Activated naive CD8-positive, alpha-beta T cell treated with anti-CD3 and anti-CD28 coated beads for 36 hours (primary cell): ENCODE measurements around the gene SRCAP. TPM values are rescaled to one million over a fixed set of nuclear protein-coding genes. Genes with fewer than 3 reads are reported as not detected.

ENCODE experiments used
- DNase-seq: peaks from one replicate; pipeline ENCODE4 v3.0.0; 2021
- H3K27ac Mint-ChIP-seq: one replicate; pipeline ENCODE4 v1.8.0; 2022; ENCODE audit warnings: mild to moderate bottlenecking, moderate library complexity, mixed read lengths
- H3K27me3 Mint-ChIP-seq: one replicate; pipeline ENCODE4 v1.8.0; 2022; ENCODE audit warnings: mild to moderate bottlenecking, mixed read lengths
- H3K36me3 Mint-ChIP-seq: one replicate; pipeline ENCODE4 v1.8.0; 2021; ENCODE audit warnings: mild to moderate bottlenecking, mixed read lengths
- H3K4me1 Mint-ChIP-seq: one replicate; pipeline ENCODE4 v1.8.0; 2021; ENCODE audit warnings: mixed read lengths
- H3K4me3 Mint-ChIP-seq: one replicate; pipeline ENCODE4 v1.8.0; 2022; ENCODE audit warnings: mild to moderate bottlenecking, moderate library complexity, mixed read lengths
- H3K9me3 Mint-ChIP-seq: one replicate; pipeline ENCODE4 v1.8.0; 2022; ENCODE audit warnings: mixed read lengths
- total RNA-seq, 2 experiments: library from RNA; stranded (reverse); gene quantifications; one replicate each; pipeline ENCODE4 v1.2.3, GENCODE V29; 2021

Gene SRCAP
- total RNA-seq, 2 experiments from 2014 or later = 66.1 to 72.6 TPM

- no peak overlapping the region for H3K27ac Mint-ChIP-seq
- peaks cover 7% of the 10 kb centered on the region for H3K4me1 Mint-ChIP-seq
- H3K9me3 Mint-ChIP-seq = no peaks in the 10 kb centered on the region
- peaks cover 37% of the 10 kb centered on the region for H3K36me3 Mint-ChIP-seq
- no peak for DNase-seq
- H3K4me3 Mint-ChIP-seq = no peak overlapping the region
- no peaks in the 10 kb centered on the region for H3K27me3 Mint-ChIP-seq
These were observed 29.4 kb downstream of the SRCAP start for GRCh38 chr16:30728321-30728720.

- H3K27me3 Mint-ChIP-seq = no peaks in the 10 kb centered on the region
- no peak for DNase-seq
- H3K27ac Mint-ChIP-seq = no peak overlapping the region
- H3K36me3 Mint-ChIP-seq = peaks cover 29% of the 10 kb centered on the region
- peaks cover 7% of the 10 kb centered on the region for H3K4me1 Mint-ChIP-seq
- no peaks in the 10 kb centered on the region for H3K9me3 Mint-ChIP-seq
- H3K4me3 Mint-ChIP-seq = no peak overlapping the region
These were observed 30.1 kb downstream of the SRCAP start for GRCh38 chr16:30728899-30729672.

GRCh38 chr16:30731411-30731810 lies 32.4 kb downstream of the SRCAP start:
- H3K27ac Mint-ChIP-seq = no peak overlapping the region
- no peak for DNase-seq
- H3K27me3 Mint-ChIP-seq = no peaks in the 10 kb centered on the region
- H3K36me3 Mint-ChIP-seq = peaks cover 24% of the 10 kb centered on the region
- no peak overlapping the region for H3K4me3 Mint-ChIP-seq
- H3K9me3 Mint-ChIP-seq = no peaks in the 10 kb centered on the region
- H3K4me1 Mint-ChIP-seq = peaks cover 4% of the 10 kb centered on the region

DNA sequence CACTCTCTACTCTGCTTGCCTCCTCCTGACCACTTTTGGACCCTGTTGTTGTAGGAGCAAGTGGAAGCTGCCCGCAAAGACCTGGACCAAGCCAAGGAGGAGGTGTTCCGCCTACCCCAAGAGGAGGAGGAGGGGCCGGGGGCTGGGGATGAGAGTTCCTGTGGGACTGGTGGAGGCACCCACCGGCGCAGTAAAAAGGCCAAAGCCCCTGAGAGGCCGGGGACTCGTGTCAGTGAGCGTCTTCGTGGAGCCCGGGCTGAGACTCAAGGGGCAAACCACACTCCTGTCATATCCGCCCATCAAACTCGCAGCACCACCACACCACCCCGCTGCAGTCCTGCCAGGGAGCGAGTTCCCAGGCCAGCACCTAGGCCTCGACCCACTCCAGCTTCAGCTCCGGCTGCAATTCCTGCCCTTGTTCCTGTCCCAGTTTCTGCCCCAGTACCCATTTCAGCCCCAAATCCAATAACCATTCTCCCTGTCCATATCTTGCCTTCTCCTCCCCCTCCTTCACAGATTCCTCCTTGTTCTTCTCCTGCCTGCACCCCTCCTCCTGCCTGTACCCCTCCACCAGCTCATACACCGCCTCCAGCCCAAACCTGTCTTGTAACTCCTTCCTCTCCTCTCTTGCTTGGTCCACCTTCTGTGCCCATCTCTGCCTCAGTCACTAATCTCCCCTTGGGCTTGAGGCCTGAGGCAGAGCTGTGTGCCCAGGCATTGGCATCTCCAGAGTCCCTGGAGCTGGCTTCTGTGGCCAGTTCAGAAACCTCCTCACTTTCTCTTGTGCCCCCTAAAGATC lies 38.2 kb downstream of the SRCAP start:
- Mint-ChIP-seq H3K27ac (peak overlapping the region; percentile 23), H3K36me3 (peaks cover 37% of the 10 kb centered on the region), H3K4me1 (peaks cover 12% of the 10 kb centered on the region)

GRCh38 chr16:30737794-30738648 lies 39.0 kb downstream of the SRCAP start:
- DNase-seq = no peak
- no peaks in the 10 kb centered on the region for H3K9me3 Mint-ChIP-seq
- H3K36me3 Mint-ChIP-seq = peaks cover 33% of the 10 kb centered on the region
- no peak overlapping the region for H3K4me3 Mint-ChIP-seq
- H3K27ac Mint-ChIP-seq = no peak overlapping the region
- no peaks in the 10 kb centered on the region for H3K27me3 Mint-ChIP-seq
- peaks cover 12% of the 10 kb centered on the region for H3K4me1 Mint-ChIP-seq

More for the DNA sequence above, 38.2 kb downstream of the SRCAP start:
- H3K9me3 Mint-ChIP-seq = no peaks in the 10 kb centered on the region
- no peak for DNase-seq
- H3K27me3 Mint-ChIP-seq = no peaks in the 10 kb centered on the region
- H3K4me3 Mint-ChIP-seq = no peak overlapping the region

- no peak for DNase-seq
- Mint-ChIP-seq H3K36me3 (peaks cover 32% of the 10 kb centered on the region), H3K4me3 (no peak overlapping the region), H3K4me1 (peaks cover 12% of the 10 kb centered on the region), H3K27me3 (no peaks in the 10 kb centered on the region), H3K9me3 (no peaks in the 10 kb centered on the region), H3K27ac (peak overlapping the region; percentile 27)
These were observed 40.3 kb downstream of the SRCAP start for GRCh38 chr16:30738984-30739951.

GRCh38 chr16:30740364-30741251 lies 41.6 kb downstream of the SRCAP start:
- no peak overlapping the region for H3K4me3 Mint-ChIP-seq
- H3K27me3 Mint-ChIP-seq = no peaks in the 10 kb centered on the region
- H3K9me3 Mint-ChIP-seq = no peaks in the 10 kb centered on the region
- H3K4me1 Mint-ChIP-seq = peaks cover 12% of the 10 kb centered on the region
- no peak for DNase-seq
- H3K27ac Mint-ChIP-seq = peak overlapping the region; percentile 52
- peaks cover 33% of the 10 kb centered on the region for H3K36me3 Mint-ChIP-seq

- Mint-ChIP-seq H3K4me3 (no peak overlapping the region), H3K4me1 (peaks cover 12% of the 10 kb centered on the region), H3K9me3 (no peaks in the 10 kb centered on the region), H3K36me3 (peaks cover 28% of the 10 kb centered on the region), H3K27me3 (no peaks in the 10 kb centered on the region), H3K27ac (no peak overlapping the region)
- no peak for DNase-seq
These were observed 42.5 kb downstream of the SRCAP start for GRCh38 chr16:30741461-30741914.

DNA sequence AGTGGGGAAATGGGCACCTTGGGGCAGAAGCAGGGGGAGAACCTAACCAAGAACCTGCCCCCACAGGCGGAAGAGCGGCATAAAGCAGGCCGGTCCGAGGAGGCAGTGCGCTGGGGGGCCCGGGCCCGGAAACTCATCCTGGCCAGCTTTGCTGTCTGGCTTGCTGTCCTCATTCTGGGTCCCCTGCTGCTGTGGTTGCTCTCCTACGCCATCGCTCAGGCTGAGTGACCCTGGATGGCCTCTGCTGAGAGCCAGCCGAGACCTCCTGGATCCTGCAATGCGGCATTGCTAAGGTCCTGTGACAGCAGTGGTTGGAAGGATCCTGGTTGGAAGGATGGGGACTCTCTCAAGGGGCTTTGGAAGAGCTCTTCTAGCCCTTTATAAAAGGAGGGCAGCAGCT lies 44.7 kb downstream of the SRCAP start:
- Mint-ChIP-seq H3K36me3 (peaks cover 26% of the 10 kb centered on the region), H3K4me3 (no peak overlapping the region), H3K9me3 (no peaks in the 10 kb centered on the region), H3K27me3 (no peaks in the 10 kb centered on the region), H3K27ac (no peak overlapping the region), H3K4me1 (peaks cover 20% of the 10 kb centered on the region)
- no peak for DNase-seq

- H3K27ac Mint-ChIP-seq = no peak overlapping the region
- H3K4me3 Mint-ChIP-seq = no peak overlapping the region
- DNase-seq = no peak
- no peaks in the 10 kb centered on the region for H3K9me3 Mint-ChIP-seq
- peaks cover 23% of the 10 kb centered on the region for H3K4me1 Mint-ChIP-seq
- no peaks in the 10 kb centered on the region for H3K27me3 Mint-ChIP-seq
- peaks cover 23% of the 10 kb centered on the region for H3K36me3 Mint-ChIP-seq
These were observed 45.2 kb downstream of the SRCAP start for GRCh38 chr16:30744183-30744582.

DNA sequence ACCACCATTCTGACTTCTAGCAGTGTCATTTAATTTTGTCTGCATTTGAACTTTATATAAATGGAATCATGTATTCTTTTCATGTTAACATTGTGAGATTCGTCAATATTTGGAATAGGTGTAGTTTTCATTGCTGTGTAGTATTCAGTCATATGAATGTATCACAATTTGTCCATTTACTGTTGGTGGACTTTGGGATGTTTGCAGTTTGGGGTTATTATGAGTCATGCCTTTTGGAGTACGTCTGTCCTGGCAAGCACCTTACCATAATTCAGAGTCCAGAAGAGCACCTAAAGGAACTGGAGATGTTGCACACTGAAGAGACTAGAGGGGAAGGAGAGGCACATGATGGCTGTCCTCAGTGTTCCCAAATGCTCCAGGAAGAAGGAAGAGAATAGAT lies 46.1 kb downstream of the SRCAP start:
- peaks cover 29% of the 10 kb centered on the region for H3K36me3 Mint-ChIP-seq
- no peak for DNase-seq
- H3K27ac Mint-ChIP-seq = peak overlapping the region; percentile 1
- peaks cover 31% of the 10 kb centered on the region for H3K4me1 Mint-ChIP-seq
- H3K9me3 Mint-ChIP-seq = no peaks in the 10 kb centered on the region
- H3K27me3 Mint-ChIP-seq = no peaks in the 10 kb centered on the region
- no peak overlapping the region for H3K4me3 Mint-ChIP-seq

GRCh38 chr16:30746638-30747175 lies 47.7 kb downstream of the SRCAP start:
- DNase-seq = no peak
- H3K27me3 Mint-ChIP-seq = no peaks in the 10 kb centered on the region
- no peak overlapping the region for H3K27ac Mint-ChIP-seq
- H3K36me3 Mint-ChIP-seq = peaks cover 38% of the 10 kb centered on the region
- H3K4me3 Mint-ChIP-seq = no peak overlapping the region
- H3K9me3 Mint-ChIP-seq = no peaks in the 10 kb centered on the region
- peaks cover 24% of the 10 kb centered on the region for H3K4me1 Mint-ChIP-seq

GRCh38 chr16:30747331-30747730 lies 48.4 kb downstream of the SRCAP start:
- Mint-ChIP-seq H3K9me3 (no peaks in the 10 kb centered on the region), H3K27ac (peak overlapping the region; percentile 89), H3K4me1 (peaks cover 24% of the 10 kb centered on the region), H3K36me3 (peaks cover 32% of the 10 kb centered on the region), H3K27me3 (no peaks in the 10 kb centered on the region), H3K4me3 (peak overlapping the region; percentile 95)
- no peak for DNase-seq
